ENCODE measurements around the gene SATB2. TPM values are rescaled to one million over a fixed set of nuclear protein-coding genes. Genes with fewer than 3 reads are reported as not detected.

Gene SATB2
- not detected for polyA plus RNA-seq

- Mint-ChIP-seq H3K27ac (peak within 1 kb of the TSS in 2 of 3 donors; percentile 81 to 98), H3K9me3 (peaks cover 1 to 7% (median 3%) of the 10 kb centered on the region in 3 donors), H3K4me3 (peak within 1 kb of the TSS; percentile 78 to 93 (median 90)), H3K4me1 (peaks cover 14 to 15% (median 14%) of the 10 kb centered on the region in 3 donors), H3K27me3 (peaks cover 44% of the 10 kb centered on the region), H3K36me3 (peaks cover 3% of the 10 kb centered on the region)
These were observed at the start of gene SATB2 for GRCh38 chr2:199457147-199458008. SATB2 (minus strand) TSS chr2:199457939; CDS start chr2:199456037, 1,902 bp downstream.

DNA sequence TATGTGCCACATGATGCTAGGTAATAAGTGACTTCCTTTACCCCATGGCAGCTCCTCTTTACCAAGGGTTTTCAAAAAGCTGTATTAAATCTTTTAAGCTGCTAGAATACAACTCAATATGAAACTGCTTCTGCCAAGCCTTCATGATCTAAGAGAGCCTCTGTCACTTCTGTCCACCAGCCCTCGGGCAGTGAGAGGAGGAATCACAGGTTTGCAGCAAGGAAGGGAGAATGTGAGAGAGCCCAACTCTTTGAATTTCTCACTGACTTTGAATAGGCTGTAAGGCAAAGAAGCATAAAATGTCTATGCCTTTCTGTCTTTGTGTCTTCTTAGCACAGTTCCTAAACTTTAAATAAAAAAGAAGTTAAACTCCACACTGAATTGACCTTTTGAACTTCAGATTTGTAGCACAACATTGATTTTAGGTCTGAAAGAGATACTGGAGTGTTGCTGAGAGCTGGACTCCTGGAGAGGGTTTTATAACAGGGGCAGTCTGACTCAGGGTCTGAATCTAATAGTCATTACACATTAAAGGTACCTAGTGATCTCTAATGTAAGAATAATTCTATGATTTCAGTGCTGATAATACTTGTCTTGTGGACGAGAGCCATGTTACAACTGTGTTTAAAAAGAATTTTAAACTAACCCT lies 48.1 kb upstream of the SATB2 start:
- Mint-ChIP-seq H3K27ac (no peak overlapping the region), H3K27me3 (peaks cover 6% of the 10 kb centered on the region), H3K9me3 (peaks cover 0 to 2% (median 0%) of the 10 kb centered on the region in 3 donors), H3K4me3 (no peak overlapping the region), H3K36me3 (no peaks in the 10 kb centered on the region), H3K4me1 (no peaks in the 10 kb centered on the region)

- Mint-ChIP-seq H3K4me1 (no peaks in the 10 kb centered on the region), H3K27me3 (peaks cover 2% of the 10 kb centered on the region), H3K4me3 (no peak overlapping the region), H3K36me3 (no peaks in the 10 kb centered on the region), H3K27ac (no peak overlapping the region), H3K9me3 (peaks cover 0 to 2% (median 0%) of the 10 kb centered on the region in 3 donors)
These were observed 45.4 kb upstream of the SATB2 start for GRCh38 chr2:199503148-199503547.

DNA sequence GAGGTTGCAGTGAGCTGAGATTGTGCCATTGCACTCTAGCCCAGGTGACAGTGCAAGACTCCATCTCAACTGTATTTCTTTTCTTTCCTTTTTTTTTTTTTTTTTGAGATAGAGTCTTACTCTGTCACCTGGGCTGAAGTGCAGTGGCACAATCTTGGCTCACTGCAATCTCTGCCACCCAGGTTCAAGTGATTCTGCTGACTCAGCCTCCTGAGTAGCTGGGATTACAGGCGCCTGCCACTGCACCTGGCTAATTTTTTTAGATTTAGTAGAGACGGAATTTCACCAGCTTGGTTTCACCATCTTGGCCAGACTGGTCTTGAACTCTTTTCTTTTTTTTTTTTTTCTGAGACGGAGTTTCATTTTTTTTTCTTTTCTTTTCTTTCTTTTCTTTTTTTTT lies 41.3 kb upstream of the SATB2 start:
- H3K4me3 Mint-ChIP-seq = no peak overlapping the region
- no peaks in the 10 kb centered on the region for H3K36me3 Mint-ChIP-seq
- H3K9me3 Mint-ChIP-seq = peaks cover 0 to 2% (median 0%) of the 10 kb centered on the region in 3 donors
- H3K27me3 Mint-ChIP-seq = peaks cover 2% of the 10 kb centered on the region
- peaks cover 0 to 1% (median 0%) of the 10 kb centered on the region in 3 donors for H3K4me1 Mint-ChIP-seq
- H3K27ac Mint-ChIP-seq = no peak overlapping the region

- peaks cover 6% of the 10 kb centered on the region for H3K27me3 Mint-ChIP-seq
- H3K4me1 Mint-ChIP-seq = peaks cover 0 to 1% (median 0%) of the 10 kb centered on the region in 3 donors
- H3K36me3 Mint-ChIP-seq = no peaks in the 10 kb centered on the region
- no peak overlapping the region for H3K27ac Mint-ChIP-seq
- H3K4me3 Mint-ChIP-seq = no peak overlapping the region
- H3K9me3 Mint-ChIP-seq = no peaks in the 10 kb centered on the region
These were observed 37.4 kb upstream of the SATB2 start for GRCh38 chr2:199495147-199495546.

GRCh38 chr2:199490049-199490448 lies 32.3 kb upstream of the SATB2 start:
- Mint-ChIP-seq H3K4me1 (no peaks in the 10 kb centered on the region), H3K4me3 (no peak overlapping the region), H3K36me3 (no peaks in the 10 kb centered on the region), H3K27me3 (peaks cover 4% of the 10 kb centered on the region), H3K9me3 (no peaks in the 10 kb centered on the region), H3K27ac (no peak overlapping the region)

DNA sequence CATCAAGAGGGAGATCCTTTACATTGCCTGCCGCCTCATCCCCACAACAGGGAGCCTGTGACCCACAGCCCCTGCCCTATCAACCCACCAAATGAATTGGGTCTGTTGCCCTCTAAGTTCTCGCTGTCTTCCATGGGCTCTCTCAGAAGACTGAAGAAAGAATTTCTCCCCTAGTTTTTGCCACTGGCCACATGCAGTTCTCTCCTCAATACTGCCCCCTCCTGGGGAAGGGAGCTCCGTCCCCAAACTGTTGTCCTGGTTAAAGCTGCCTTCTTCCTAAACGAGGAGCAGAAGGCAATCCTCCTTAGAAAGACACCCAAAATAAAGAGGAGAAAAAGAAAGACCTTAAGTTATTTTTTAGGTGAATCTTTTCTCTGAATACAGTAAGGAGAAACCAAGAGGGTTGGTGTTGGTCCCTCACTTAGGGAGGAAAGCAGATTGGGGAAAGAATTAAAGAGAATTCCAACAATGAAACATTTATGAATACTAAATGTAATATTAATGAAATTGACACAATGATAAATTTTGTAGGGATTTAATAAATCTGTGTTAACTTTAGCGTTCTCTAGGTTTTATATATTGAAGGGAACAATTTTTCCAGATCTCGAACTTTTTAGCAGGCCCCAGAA lies 31.1 kb upstream of the SATB2 start:
- Mint-ChIP-seq H3K4me3 (no peak overlapping the region), H3K9me3 (no peaks in the 10 kb centered on the region), H3K4me1 (no peaks in the 10 kb centered on the region), H3K27ac (no peak overlapping the region), H3K27me3 (peaks cover 4% of the 10 kb centered on the region), H3K36me3 (no peaks in the 10 kb centered on the region)

DNA sequence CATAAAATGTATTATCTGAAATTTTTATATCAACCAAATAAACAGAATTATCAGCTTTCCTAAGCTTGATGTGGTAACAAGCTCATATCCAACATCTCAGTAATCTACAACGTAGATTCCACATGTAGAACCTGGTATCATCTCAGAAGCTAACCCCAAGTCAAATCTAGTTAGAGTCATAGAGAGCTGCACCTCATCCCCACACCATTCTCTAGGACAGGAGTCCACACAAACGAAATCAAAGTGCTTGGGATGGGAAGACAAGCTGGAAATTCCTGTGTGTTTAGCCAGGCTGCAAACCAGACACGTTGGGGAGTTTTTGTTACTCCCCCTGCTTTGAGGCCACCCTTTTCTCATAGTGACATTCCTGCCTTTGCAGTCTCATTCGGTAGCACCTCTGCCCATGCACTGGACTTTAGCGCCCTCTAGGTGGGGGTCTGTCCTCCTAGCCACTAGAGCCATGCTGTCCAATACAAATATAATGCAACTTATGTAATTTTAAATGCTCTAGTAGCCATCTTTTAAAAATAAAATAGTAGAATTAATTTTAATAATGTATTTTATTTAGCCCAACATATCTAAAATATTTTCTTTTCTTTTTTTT lies 28.1 kb upstream of the SATB2 start:
- H3K4me3 Mint-ChIP-seq = no peak overlapping the region
- H3K9me3 Mint-ChIP-seq = no peaks in the 10 kb centered on the region
- H3K27me3 Mint-ChIP-seq = no peaks in the 10 kb centered on the region
- H3K4me1 Mint-ChIP-seq = no peaks in the 10 kb centered on the region
- no peak overlapping the region for H3K27ac Mint-ChIP-seq
- no peaks in the 10 kb centered on the region for H3K36me3 Mint-ChIP-seq

DNA sequence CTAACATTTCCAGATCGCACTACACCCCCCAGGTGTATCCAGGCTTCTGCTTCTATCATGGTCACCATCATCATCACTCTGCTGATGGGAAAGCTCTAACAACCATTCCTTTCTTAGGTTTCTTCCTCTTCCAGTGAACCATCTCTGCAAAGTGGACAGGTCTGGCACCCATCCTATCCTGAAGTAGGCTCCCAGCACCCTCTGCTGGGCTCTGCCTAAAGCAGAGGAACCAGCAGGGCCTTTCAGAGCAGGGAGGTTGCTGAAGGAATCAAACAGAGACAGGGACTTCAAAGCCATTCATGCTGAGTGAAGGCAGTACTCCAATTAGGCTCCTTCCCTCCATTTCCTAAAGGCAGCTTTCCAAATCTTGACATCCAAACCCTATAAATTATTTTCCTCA lies 27.2 kb upstream of the SATB2 start:
- no peaks in the 10 kb centered on the region for H3K27me3 Mint-ChIP-seq
- H3K9me3 Mint-ChIP-seq = no peaks in the 10 kb centered on the region
- peaks cover 0 to 1% (median 0%) of the 10 kb centered on the region in 3 donors for H3K4me1 Mint-ChIP-seq
- no peaks in the 10 kb centered on the region for H3K36me3 Mint-ChIP-seq
- H3K4me3 Mint-ChIP-seq = no peak overlapping the region
- H3K27ac Mint-ChIP-seq = peak overlapping the region in 1 of 3 donors; percentile 86

DNA sequence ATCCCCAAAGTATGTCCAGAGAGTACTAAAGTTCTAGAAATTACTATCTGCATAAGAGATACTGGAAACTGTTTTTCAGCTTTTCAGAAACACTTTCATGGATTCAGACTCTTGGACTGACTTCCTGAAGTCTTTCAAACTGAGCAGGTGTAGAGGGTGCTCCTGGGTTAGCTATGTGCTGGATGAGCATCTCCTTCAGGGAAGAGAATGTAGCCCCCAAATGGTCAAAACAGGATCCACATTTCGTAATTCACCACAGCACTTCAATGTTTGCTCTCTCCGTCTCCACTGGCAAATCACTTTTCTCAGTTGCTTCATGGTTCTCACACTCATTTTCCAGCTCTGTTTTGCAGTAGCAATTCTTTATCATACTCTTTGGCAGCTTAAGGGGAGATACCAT lies 23.2 kb upstream of the SATB2 start:
- Mint-ChIP-seq H3K4me1 (peaks cover 0 to 1% (median 0%) of the 10 kb centered on the region in 3 donors), H3K9me3 (no peaks in the 10 kb centered on the region), H3K4me3 (no peak overlapping the region), H3K27ac (no peak overlapping the region), H3K27me3 (peaks cover 7% of the 10 kb centered on the region), H3K36me3 (no peaks in the 10 kb centered on the region)

DNA sequence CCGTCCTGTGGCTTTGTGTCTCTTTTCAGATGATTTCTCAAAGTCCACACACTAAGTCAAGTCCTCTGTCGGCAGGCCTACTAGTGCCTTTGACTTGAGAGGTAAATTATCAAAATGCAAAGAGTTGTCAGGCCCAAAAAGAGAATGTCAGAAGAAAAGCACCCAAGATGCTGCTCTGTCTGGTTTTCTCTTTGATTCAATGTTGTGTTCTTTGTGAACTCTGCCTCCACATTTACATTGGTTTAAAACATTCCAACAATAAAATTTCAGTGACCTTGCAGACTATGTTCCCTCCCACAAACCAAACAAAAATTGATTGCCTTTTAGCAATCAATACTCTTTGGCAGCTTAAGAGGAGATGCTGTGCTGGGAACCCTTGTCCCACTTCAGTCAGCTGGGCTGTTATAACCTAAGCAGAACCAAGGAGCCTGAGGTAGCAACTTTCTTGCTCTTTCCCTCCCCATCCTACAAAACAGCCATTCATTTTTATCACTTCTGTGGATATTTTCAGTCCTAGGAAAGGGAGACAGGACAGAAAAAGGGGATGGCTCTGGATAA lies 19.6 kb upstream of the SATB2 start:
- Mint-ChIP-seq H3K4me3 (no peak overlapping the region), H3K27ac (no peak overlapping the region), H3K4me1 (peaks cover 0 to 1% (median 0%) of the 10 kb centered on the region in 3 donors), H3K9me3 (peaks cover 0 to 1% (median 0%) of the 10 kb centered on the region in 3 donors), H3K36me3 (no peaks in the 10 kb centered on the region), H3K27me3 (peaks cover 31% of the 10 kb centered on the region)

GRCh38 chr2:199471443-199472057 lies 13.8 kb upstream of the SATB2 start:
- no peaks in the 10 kb centered on the region for H3K36me3 Mint-ChIP-seq
- H3K4me3 Mint-ChIP-seq = peak overlapping the region in 2 of 4 donors; percentile 45 to 48
- H3K4me1 Mint-ChIP-seq = peaks cover 0 to 8% (median 1%) of the 10 kb centered on the region in 3 donors
- peaks cover 78% of the 10 kb centered on the region for H3K27me3 Mint-ChIP-seq
- H3K9me3 Mint-ChIP-seq = peaks cover 0 to 4% (median 0%) of the 10 kb centered on the region in 3 donors
- peak overlapping the region; percentile 52 to 81 (median 67) for H3K27ac Mint-ChIP-seq

DNA sequence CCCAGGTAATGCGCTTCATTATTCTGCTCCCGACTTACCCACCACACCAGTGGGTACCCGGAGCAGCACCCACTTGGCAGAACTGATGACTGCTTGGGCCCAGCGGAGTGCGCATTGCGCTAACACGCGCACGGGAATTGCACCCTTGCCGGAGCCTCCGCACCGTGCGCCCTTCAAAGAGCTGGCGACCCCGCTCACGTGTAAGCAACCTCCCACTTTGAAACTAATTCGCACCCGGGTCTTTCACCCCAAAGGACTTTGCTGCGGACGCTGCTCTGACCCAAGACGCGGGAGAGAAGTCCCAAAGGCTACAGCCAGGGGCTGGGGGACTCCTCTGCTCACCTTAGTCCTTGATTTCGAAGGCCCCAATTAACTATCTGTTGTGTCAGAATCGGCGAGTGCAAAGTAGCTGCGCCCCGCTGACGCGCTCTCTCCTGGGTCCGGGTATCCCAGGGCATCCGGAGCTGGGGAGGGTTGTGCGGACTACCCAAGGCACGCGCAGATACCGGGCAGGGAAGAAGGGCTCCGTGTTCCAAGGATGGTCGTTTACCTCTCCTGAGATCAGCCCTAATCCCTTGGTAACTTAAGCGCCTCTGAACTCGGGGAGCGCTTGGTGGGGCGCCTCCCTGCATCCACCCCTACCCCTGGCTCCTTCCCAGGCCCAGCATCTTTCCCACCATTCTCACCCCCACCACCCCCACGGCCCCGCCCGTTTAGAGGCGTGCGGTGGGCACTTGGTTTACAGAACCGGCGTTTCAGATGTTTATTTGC lies 13.1 kb upstream of the SATB2 start:
- Mint-ChIP-seq H3K9me3 (peaks cover 0 to 9% (median 0%) of the 10 kb centered on the region in 3 donors), H3K27ac (peak overlapping the region in 2 of 3 donors; percentile 48 to 81), H3K4me3 (peak overlapping the region in 2 of 4 donors; percentile 23 to 45), H3K36me3 (no peaks in the 10 kb centered on the region), H3K27me3 (peaks cover 83% of the 10 kb centered on the region), H3K4me1 (peaks cover 0 to 8% (median 1%) of the 10 kb centered on the region in 3 donors)

Measured in IgD-negative memory B cell (primary cell).